Effector memory CD8-positive, alpha-beta T cell (primary cell): ENCODE data around the gene SLC7A5.
"Not testable (repeated sequence)": the region's sequence is repeated elsewhere in the genome, so short reads cannot be mapped to it uniquely, and the experiment has no call there.

Source experiments
- ATAC-seq: fragments of 150-1000 bp; cut with Tn5 transposase; replicated peaks from 2 replicates; pipeline ENCODE4 v1.10.0; 2021; ENCODE audit warnings: mild to moderate bottlenecking, moderate library complexity
- DNase-seq, 3 experiments: peaks; one replicate each; pipeline ENCODE4 v3.0.0; 2021
- H3K27ac Mint-ChIP-seq, 2 donors: one replicate each; pipeline ENCODE4 v1.8.0; 2022; ENCODE audit warnings: mild to moderate bottlenecking in 2 of 2, mixed read lengths in 2 of 2, moderate library complexity in 2 of 2
- H3K27me3 Mint-ChIP-seq, 2 donors: one replicate each; pipeline ENCODE4 v1.8.0; 2022; ENCODE audit warnings: mixed read lengths in 2 of 2
- H3K36me3 Mint-ChIP-seq: one replicate; pipeline ENCODE4 v1.8.0; 2022; ENCODE audit warnings: mild to moderate bottlenecking, moderate library complexity, mixed read lengths; ENCODE audit not compliant: insufficient read depth
- H3K4me1 Mint-ChIP-seq, 2 donors: one replicate each; pipeline ENCODE4 v1.8.0; 2022; ENCODE audit warnings: low read depth in 2 of 2, mixed read lengths in 2 of 2
- H3K4me3 Mint-ChIP-seq, 2 donors: one replicate each; pipeline ENCODE4 v1.8.0; 2022; ENCODE audit warnings: mild to moderate bottlenecking in 2 of 2, mixed read lengths in 2 of 2, moderate library complexity in 2 of 2
- H3K9me3 Mint-ChIP-seq, 2 donors: one replicate each; pipeline ENCODE4 v1.8.0; 2022; ENCODE audit warnings: mixed read lengths in 2 of 2

Gene SLC7A5

DNA sequence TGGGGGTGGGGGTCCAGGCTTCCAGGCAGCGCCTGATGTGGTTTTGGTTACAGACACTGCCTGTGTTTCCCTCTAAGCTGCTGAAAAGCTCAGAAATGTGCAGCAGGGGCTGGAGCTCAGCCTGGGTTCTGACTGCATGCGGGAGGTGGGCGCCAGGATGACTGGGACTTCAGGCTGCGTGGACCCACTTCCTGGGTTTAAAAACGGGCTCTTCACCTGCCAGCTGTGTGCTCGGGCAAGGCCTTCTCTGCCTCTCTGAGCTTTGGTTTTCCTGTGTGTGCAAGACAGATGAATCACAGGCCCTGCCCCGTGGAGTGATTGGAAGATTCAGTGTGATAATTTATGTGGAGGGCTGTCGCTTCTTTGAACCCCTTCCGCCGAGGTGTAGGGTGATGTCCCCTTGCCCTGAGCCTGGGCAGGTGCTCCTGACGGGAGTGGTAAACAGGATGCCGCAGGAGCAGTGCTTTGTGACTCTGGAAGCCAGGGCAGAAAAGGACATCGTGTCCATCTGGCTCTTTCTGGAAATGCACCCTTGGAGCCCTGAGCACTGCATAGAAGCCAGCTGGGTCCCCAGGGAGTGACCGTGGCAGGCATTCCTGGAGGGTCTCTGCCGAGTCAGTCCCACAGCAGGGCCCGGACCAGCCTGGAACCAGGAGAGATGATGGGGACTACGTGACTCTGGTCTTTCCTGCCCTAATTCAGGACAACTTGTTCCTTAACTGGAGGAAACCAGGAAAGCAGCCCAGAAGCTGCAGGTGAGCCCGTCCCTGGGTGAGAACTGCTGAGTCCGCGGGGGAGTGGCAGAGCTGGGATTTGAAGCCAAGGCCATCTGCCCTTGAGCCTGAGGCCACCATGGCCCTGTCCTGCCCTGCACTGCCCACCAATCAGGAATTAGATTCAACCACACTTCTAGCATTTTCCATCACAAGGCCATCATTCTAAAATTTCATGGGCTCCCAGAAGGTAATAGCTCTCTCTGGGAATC, 28.5 kb upstream of the SLC7A5 start:
- DNase-seq (peak; percentile 22 to 33 (median 26)), ATAC-seq (peak; percentile 45)
- peak overlapping the region; percentile 95 to 96 for H3K27ac Mint-ChIP-seq
- H3K36me3 Mint-ChIP-seq = peaks cover 16% of the 10 kb centered on the region
- H3K9me3 Mint-ChIP-seq = no peaks in the 10 kb centered on the region
- H3K4me3 Mint-ChIP-seq = peak overlapping the region; percentile 78 to 81
- no peaks in the 10 kb centered on the region for H3K27me3 Mint-ChIP-seq
- peaks cover 28 to 34% of the 10 kb centered on the region in 2 donors for H3K4me1 Mint-ChIP-seq

DNA sequence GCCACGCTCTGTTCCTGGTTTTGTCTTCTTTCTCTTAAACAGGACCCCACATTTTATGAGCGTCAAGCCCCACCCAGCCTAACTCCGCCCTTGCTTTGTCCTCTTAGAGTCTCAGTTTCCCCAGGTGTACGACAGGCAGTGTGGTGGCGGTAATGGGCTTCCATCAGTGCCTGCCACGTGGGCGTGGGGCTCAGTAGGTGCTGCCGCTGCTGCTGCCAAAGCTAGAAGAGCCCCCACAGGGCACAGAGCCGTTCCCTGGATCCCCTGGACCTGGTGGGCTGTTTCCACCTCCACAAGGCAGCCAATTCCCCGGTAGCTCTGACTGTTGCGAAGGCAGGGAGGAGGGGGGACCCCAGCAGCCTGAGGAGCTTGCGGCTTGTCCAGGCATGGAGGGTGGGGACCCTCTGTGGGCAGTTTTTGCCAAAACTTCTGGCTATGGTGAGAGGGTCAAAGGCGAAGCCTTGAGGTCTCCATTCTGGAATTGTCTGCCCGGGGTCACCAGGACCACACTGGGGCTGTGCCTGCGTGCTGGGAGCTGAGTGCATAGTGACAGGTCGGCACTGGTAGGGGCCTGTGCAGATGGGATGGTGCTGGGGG, 27.7 kb upstream of the SLC7A5 start:
- Mint-ChIP-seq H3K36me3 (peaks cover 16% of the 10 kb centered on the region), H3K27ac (peak overlapping the region; percentile 95 to 96), H3K4me3 (peak overlapping the region; percentile 78 to 81), H3K4me1 (peaks cover 28 to 34% of the 10 kb centered on the region in 2 donors)
- not testable (repeated sequence) for ATAC-seq, H3K27me3 Mint-ChIP-seq, H3K9me3 Mint-ChIP-seq, DNase-seq

DNA sequence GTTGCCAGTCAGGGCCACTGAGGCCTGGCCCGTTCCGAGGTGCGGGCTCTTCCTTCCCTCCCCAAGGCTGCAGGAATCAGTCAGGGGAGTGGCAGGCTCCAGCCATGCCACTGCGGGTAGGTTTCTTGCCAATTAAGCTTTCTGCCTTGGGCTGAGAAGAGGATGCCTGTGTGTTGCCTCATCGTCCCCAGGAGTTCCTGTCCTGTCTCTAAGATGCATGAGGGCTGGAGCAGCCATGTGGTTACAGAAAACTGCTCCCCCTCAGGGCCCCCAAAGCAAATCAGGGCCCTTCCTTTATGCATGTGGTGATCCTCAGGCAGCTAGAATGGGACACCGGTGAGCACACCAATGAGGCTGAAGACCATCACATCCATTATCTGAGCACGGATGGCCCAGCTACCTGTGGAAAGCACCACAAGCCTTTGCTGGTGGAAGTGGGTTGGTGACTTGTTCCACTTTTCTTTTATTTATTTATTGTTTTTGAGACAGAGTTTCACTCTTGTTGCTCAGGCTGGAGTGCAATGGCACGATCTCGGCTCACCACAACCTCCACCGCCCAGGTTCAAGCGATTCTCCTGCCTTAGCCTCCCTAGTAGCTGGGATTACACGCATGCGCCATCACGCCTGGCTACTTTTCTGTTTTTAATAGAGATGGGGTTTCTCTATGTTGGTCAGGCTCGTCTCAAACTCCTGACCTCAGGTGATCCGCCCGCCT, 27.0 kb upstream of the SLC7A5 start:
- H3K9me3 Mint-ChIP-seq, H3K27me3 Mint-ChIP-seq, DNase-seq: not testable (repeated sequence)
- H3K4me1 Mint-ChIP-seq = peaks cover 28 to 34% of the 10 kb centered on the region in 2 donors
- peaks cover 16% of the 10 kb centered on the region for H3K36me3 Mint-ChIP-seq
- peak; percentile 55 for ATAC-seq
- peak overlapping the region; percentile 95 to 96 for H3K27ac Mint-ChIP-seq
- H3K4me3 Mint-ChIP-seq = peak overlapping the region; percentile 78 to 81

DNA sequence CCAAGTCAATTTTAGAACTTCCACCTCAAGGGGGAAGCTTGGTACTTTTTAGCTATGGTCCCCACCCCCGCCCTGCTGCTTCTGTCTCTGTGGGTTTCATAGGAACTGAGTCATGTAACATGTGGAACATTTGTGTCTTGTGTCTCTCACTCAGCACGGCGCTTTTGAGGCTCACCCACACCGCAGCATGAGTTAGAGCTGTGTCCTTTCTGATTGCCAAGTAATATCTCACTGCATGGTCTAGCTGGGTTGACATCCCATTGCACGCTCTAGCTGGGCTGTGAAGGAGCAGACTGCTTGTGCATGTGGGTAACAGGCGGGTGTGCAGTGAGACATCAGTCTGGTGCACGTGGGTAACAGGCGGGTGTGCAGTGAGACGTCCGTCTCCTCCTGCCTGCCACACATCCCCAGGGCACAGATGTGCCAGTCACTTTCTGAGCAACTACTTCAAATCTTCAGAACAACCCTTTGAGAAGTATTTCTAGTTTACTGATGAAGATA, 26.4 kb upstream of the SLC7A5 start:
- peak; percentile 81 for ATAC-seq
- peak overlapping the region; percentile 95 to 96 for H3K27ac Mint-ChIP-seq
- peak; percentile 52 to 55 (median 55) for DNase-seq
- peak overlapping the region; percentile 78 to 81 for H3K4me3 Mint-ChIP-seq
- peaks cover 28 to 34% of the 10 kb centered on the region in 2 donors for H3K4me1 Mint-ChIP-seq
- H3K36me3 Mint-ChIP-seq = peaks cover 16% of the 10 kb centered on the region
- no peaks in the 10 kb centered on the region for H3K9me3 Mint-ChIP-seq
- no peaks in the 10 kb centered on the region for H3K27me3 Mint-ChIP-seq

DNA sequence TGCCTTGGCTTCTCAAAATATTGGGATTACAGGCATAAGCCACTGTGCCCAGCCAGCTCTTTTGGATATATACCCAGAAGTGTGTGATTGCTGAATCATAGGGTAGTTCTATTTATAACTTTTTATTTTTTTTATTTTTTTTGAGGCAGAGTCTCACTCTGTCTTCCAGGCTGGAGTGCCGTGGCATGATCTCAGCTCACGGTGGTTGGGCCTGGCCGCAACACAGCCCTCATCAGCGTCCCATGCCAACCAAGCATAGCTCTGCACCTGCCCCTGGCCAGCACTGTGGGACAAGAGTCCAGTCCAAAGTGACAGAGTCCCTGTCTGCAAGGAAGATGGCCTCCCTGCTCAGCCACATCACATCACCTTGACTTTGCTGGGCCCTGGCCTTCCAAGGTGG, 24.7 kb upstream of the SLC7A5 start:
- H3K27me3 Mint-ChIP-seq, ATAC-seq, DNase-seq, H3K9me3 Mint-ChIP-seq, H3K4me3 Mint-ChIP-seq: not testable (repeated sequence)
- H3K4me1 Mint-ChIP-seq = peaks cover 28 to 34% of the 10 kb centered on the region in 2 donors
- H3K27ac Mint-ChIP-seq = peak overlapping the region in 1 of 2 donors; percentile 79
- H3K36me3 Mint-ChIP-seq = peaks cover 16% of the 10 kb centered on the region

DNA sequence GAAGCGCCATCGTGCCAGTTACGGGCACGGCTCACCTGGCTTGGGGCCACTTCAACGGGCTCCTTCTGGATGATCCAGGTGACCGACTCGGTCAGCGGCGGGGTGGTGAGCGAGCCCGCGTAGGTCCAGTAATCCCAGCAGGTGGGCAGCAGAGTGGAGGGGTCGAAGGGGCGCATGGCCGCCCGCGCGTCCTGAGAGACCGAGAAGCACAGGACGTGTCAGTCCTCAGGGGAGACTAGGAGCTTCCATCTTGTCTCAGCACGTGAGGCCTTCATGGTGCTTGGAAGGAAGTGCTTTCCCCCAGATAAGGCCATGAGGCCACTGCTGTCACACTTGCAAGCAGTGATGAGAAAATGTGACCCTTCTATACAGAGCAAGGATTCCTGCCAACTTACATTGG, 22.5 kb upstream of the SLC7A5 start:
- Mint-ChIP-seq H3K4me1 (peaks cover 11 to 17% of the 10 kb centered on the region in 2 donors), H3K27ac (no peak overlapping the region), H3K9me3 (no peaks in the 10 kb centered on the region), H3K36me3 (peaks cover 10% of the 10 kb centered on the region), H3K4me3 (no peak overlapping the region), H3K27me3 (no peaks in the 10 kb centered on the region)
- no peak for DNase-seq
- no peak for ATAC-seq

DNA sequence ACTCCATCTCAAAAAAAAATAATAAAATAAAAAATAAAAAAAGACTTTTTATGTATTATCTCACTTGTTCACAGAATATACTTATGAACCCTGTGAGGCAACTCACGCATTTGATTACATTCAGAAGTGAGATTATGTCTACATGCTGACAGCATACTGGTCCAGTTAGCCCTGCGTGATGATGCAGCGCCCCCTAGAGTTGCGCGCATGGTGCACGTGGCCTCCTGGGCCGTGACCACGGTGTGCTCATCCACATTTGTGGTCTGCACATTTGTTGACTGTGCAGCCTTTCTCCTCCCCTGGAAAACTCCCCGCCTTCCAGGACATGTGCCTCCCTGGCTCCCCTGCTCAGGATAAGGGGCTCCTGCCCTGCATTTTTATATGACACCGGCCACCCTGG, 20.5 kb upstream of the SLC7A5 start:
- not testable (repeated sequence) for H3K36me3 Mint-ChIP-seq, ATAC-seq, H3K4me1 Mint-ChIP-seq, H3K9me3 Mint-ChIP-seq, H3K27ac Mint-ChIP-seq, DNase-seq, H3K4me3 Mint-ChIP-seq
- peaks cover 5 to 11% of the 10 kb centered on the region in 2 donors for H3K27me3 Mint-ChIP-seq

DNA sequence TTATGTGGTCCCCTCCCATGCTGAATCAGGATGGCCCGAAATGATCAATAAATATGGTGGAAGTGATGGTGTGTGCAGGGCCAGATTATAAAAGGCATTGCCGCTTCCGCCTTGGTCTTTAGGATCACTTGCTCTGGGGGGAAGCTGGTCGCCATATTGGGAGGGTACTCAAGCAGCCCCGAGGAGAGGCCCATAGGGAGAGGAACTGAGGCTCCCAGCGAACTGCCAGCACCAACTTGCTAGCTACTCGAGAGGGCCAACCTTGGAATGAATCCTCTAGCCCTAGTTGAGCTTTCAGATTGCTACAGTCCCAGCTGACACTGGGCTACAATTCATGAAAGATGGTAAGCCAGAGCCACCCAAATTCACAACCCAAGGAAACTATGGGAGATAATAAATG, 19.0 kb upstream of the SLC7A5 start:
- not testable (repeated sequence) for H3K9me3 Mint-ChIP-seq, H3K4me3 Mint-ChIP-seq, ATAC-seq, DNase-seq, H3K4me1 Mint-ChIP-seq, H3K36me3 Mint-ChIP-seq, H3K27ac Mint-ChIP-seq
- H3K27me3 Mint-ChIP-seq = peaks cover 5 to 11% of the 10 kb centered on the region in 2 donors

DNA sequence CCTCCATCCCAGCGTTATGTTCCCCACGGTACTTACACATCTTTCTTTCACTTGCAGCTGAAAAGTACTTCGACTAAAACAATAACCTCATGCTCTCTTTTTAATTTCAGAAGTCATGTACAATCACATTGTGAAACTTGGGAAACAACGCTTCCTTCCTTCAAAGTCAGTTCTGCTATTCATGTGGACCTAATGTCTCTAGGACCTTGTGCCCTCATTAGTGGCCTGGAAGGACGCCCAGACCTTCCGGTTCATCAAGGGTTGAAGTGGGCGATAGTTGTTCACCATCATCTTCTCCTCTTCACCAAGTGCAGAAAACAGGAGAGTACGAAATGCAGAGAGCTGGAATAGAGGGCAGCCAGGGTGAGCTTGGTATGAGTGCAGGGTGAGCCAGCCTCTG, 18.6 kb upstream of the SLC7A5 start:
- not testable (repeated sequence) for H3K27ac Mint-ChIP-seq, DNase-seq, H3K36me3 Mint-ChIP-seq, H3K4me3 Mint-ChIP-seq, ATAC-seq, H3K9me3 Mint-ChIP-seq, H3K4me1 Mint-ChIP-seq
- H3K27me3 Mint-ChIP-seq = peaks cover 5 to 11% of the 10 kb centered on the region in 2 donors

DNA sequence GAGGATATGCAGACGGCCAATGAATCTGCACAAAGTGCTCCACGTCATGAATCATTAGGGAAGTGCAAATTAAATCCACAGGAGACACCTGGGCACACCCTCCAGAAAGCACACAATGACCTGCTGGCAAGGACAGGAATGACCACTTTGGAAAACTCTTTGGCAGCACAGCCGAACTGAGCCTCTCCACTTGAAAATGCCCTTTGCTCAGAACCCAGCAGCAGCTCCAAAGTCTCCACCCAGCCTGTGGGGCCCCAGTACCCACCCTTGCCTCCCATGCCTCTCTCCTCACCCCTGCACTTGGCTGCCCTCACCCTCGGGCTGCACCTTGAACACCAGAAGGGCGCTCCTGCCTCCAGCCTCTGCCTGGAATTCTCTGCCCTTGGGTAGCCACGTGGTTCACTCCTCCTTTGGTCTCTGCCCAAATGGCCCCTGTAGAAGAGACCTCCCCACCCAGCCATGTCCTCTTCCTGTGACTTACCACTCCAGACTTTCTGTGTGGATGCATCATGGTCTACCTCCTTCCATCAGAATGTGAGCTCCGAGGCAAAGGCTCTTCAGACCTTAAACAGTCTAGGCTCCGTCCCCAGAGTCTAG, 16.2 kb upstream of the SLC7A5 start:
- not testable (repeated sequence) for H3K27ac Mint-ChIP-seq, H3K36me3 Mint-ChIP-seq, DNase-seq, ATAC-seq, H3K9me3 Mint-ChIP-seq, H3K4me3 Mint-ChIP-seq, H3K4me1 Mint-ChIP-seq
- peaks cover 5 to 17% of the 10 kb centered on the region in 2 donors for H3K27me3 Mint-ChIP-seq

DNA sequence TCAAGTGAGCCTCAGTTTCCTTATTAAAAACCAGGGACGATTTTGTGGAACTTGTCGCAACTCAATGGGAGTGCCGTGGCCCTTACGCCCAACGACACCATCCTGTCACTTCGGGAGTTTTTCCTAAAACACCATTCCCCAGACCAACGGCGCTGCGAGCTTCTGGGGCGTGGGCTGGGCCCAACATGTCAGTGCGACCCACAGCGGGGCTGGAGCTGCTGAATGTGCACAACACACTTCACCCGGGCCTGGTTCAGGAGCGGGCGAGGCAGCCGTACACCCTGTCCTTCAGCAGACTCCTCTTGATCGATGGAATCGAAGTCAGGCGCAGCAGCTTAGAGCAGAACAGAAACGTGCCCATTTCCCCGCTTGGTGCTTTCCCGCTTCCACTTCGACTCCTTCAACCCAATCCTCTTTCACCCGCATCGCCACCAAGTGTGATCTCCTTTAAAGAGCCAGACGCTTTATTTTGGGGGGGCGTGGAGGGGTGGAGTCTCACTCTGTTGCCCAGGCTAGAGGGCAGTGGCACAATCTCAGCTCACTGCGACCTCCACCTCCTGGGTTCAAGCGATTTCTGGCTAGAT, 13.2 kb upstream of the SLC7A5 start:
- no peaks in the 10 kb centered on the region for H3K9me3 Mint-ChIP-seq
- H3K36me3 Mint-ChIP-seq = no peaks in the 10 kb centered on the region
- ATAC-seq (no peak), DNase-seq (no peak)
- H3K4me1 Mint-ChIP-seq = no peaks in the 10 kb centered on the region
- peaks cover 5 to 23% of the 10 kb centered on the region in 2 donors for H3K27me3 Mint-ChIP-seq
- no peak overlapping the region for H3K4me3 Mint-ChIP-seq
- H3K27ac Mint-ChIP-seq = no peak overlapping the region

DNA sequence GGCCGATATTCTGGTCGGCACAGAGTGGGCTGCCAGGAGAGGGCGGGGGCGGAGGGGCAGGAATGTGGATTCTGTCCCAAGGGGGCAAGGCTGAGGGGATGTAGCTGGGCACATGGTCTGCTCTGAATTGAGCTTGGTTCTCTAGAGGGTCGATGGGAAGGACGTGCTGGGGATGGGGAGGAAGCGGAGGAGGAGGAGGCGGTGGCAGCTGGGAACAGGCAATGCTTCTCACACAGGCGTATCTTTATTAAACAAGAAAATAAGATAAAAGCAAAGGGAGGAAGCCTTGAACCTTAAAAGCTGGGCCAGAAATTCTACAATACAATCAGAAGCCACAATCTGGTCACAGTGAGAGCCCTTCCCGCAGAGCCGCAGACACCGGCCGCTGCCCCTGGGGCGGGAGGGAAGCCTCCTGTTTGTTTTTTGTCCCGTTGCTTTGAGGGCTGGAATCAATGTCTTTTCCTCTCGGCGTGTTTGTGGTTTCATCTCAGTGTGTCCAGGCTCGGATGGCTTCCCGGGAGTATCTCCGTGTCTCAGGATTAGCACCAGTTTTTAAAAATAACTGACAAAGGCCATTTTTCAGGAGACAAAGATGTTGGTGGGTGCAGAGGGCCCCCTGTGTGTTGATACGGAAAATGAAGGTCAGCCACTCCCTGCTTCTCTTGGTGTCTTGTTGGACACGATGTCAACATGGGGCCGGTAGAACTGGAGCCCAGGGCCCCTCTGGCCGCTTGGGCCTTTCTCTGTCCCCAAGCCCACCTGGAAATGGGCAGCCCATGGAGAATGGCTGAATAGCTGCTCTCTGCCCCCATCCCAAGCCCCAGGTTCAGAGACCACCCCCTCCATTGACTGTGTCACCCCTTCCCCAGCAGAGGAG, 12.3 kb upstream of the SLC7A5 start:
- DNase-seq (no peak), ATAC-seq (no peak)
- H3K4me3 Mint-ChIP-seq = no peak overlapping the region
- no peaks in the 10 kb centered on the region for H3K9me3 Mint-ChIP-seq
- H3K27me3 Mint-ChIP-seq = peaks cover 5 to 23% of the 10 kb centered on the region in 2 donors
- H3K36me3 Mint-ChIP-seq = no peaks in the 10 kb centered on the region
- H3K4me1 Mint-ChIP-seq = no peaks in the 10 kb centered on the region
- H3K27ac Mint-ChIP-seq = no peak overlapping the region
